ENCODE measurements around the gene PUS7.

DNA sequence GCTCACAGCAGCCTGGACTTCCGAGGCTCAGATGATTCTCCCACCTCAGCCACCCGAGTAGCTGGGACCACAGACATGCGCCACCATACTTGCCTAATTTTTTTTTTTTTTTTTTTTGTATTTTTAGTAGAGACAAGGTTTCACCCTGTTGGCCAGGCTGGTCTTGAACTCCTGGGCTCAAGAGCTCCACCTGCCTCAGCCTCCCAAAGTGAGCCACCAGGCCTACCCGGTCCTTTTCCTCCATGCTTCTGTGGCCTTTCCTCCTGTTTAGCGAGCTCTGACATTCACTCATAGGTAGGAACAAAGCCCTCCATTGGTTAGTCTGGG lies 83.3 kb downstream of the PUS7 start:
- TF ChIP-seq, protein P1, sequence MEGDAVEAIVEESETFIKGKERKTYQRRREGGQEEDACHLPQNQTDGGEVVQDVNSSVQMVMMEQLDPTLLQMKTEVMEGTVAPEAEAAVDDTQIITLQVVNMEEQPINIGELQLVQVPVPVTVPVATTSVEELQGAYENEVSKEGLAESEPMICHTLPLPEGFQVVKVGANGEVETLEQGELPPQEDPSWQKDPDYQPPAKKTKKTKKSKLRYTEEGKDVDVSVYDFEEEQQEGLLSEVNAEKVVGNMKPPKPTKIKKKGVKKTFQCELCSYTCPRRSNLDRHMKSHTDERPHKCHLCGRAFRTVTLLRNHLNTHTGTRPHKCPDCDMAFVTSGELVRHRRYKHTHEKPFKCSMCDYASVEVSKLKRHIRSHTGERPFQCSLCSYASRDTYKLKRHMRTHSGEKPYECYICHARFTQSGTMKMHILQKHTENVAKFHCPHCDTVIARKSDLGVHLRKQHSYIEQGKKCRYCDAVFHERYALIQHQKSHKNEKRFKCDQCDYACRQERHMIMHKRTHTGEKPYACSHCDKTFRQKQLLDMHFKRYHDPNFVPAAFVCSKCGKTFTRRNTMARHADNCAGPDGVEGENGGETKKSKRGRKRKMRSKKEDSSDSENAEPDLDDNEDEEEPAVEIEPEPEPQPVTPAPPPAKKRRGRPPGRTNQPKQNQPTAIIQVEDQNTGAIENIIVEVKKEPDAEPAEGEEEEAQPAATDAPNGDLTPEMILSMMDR (conservative IDR thresholded peaks at IDR 0.05; ENCODE audit: low read depth, low read length), result no peak
- TF ChIP-seq POLR2A (IDR thresholded peaks at IDR 0.05; ENCODE audit: low read depth, low read length) (no peak), RAD21 (IDR thresholded peaks at IDR 0.05; ENCODE audit: low read length) (no peak), MAFK (IDR thresholded peaks at IDR 0.05; ENCODE audit: low read depth, low read length) (no peak), CEBPB (IDR thresholded peaks at IDR 0.05; ENCODE audit: low read depth, low read length) (no peak), SMC3 (IDR thresholded peaks at IDR 0.05; ENCODE audit: low read depth, low read length) (no peak), MXI1 (IDR thresholded peaks at IDR 0.05; ENCODE audit: borderline replicate concordance, low read depth, low read length) (no peak)
